ENCODE measurements around the gene NDST3.
A peak's percentile ranks its signal among the peaks of the same experiment; 100 is the strongest.

The NDST3 gene

DNA sequence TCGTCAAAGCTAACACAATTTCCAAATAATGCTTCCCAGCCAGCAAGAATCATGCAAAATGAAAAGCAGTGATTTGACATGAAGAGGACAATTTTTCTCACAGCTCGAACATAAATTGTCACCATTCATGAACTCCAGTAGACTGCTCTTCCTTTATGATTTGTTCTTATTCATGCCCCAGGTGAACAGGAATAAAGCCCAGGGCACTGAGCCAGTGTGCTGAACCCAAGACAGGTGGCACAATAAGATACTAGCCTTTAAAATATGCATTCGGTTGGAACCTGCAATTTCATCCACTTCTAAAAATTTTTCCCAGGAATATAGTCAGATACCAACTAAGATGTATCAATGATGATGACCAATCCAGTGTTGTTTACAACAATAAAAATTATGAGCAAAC is 178.8 kb downstream of the NDST3 start:
- no peak for DNase-seq (ENCODE audit: low spot score)
- no peak for TF ChIP-seq CTCF (IDR thresholded peaks at IDR 0.05; ENCODE audit: extremely low read depth, missing control alignments)

DNA sequence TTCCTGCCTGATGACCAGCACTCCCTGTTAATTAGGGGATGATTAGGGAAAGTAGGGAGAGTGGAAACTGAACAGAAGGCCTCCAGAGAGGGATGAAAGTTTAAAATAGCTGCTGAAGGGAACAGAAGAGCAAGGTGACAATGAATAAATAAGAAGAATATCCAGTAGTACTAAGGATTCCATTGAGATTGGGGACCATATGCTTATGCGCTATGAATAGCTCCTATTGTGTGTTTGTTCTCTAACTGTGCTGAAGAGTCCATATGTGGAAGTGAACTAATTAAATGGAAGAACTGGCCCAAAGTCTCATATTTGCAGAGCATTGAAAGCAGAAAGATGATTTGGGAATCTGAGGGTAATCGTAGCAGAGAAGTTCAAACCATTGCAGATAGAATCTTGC is 181.5 kb downstream of the NDST3 start:
- no peak for DNase-seq (ENCODE audit: low spot score)
- no peak for TF ChIP-seq CTCF (IDR thresholded peaks at IDR 0.05; ENCODE audit: extremely low read depth, missing control alignments)

- DNase-seq (ENCODE audit: low spot score) = no peak
- TF ChIP-seq CTCF (IDR thresholded peaks at IDR 0.05; ENCODE audit: extremely low read depth, missing control alignments) = no peak
These were observed 187.0 kb downstream of the NDST3 start for GRCh38 chr4:118221227-118221800.

- peak; percentile 21 for TF ChIP-seq CTCF (IDR thresholded peaks at IDR 0.05; ENCODE audit: extremely low read depth, missing control alignments)
- peak; percentile 15 for DNase-seq (ENCODE audit: low spot score)
These were observed 190.1 kb downstream of the NDST3 start for GRCh38 chr4:118224243-118224829.

DNA sequence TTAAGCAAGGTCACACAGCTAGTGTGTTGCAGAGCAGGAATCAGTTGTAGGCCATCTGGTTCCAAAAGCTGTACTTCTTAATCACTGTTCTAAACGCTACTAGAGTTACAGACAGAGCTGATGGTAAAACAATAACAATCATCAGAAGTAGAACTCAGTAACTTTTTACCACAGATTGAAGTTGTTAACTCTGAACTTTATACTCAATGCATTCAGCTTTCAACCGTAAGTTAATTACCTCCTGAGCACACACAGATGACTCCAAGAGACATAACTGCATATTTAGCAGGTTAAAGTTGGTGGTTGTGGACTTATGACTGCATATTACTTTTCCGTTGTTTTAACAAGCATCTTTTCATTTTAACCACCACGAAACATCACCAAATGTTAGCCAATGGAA is 191.2 kb downstream of the NDST3 start:
- no peak for TF ChIP-seq CTCF (IDR thresholded peaks at IDR 0.05; ENCODE audit: extremely low read depth, missing control alignments)
- no peak for DNase-seq (ENCODE audit: low spot score)

DNA sequence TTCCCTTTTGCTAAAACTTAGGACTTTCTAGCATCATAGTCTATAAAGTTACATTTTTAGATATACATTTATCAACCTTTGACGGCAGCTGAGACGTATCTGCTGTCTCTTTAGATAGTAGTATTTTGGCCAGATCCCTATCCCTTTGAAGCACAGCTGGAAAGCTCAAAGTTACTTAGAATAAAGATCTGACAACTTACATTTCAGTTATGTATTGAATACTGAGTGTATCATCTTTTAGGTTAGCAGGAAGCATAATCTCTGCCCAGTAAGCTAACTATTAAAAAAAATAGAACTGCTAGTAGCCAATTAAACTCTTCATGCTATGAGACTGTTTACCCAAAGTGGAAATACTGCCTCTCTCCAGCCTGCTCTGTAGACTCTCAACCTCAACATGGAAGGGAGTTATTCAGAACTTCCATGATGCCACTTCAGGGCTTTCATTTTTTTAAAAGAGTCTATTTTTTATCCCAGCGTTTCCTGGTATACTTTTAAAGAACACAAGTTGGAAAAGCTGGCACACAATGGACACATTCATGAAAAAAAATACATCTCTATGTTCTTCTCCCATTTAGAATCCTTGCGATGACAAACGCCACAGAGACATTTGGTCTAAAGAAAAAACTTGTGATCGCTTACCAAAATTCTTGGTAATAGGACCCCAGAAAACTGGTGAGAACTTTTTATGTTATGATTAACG is 192.2 kb downstream of the NDST3 start:
- DNase-seq (ENCODE audit: low spot score) = no peak
- no peak for TF ChIP-seq CTCF (IDR thresholded peaks at IDR 0.05; ENCODE audit: extremely low read depth, missing control alignments)

DNA sequence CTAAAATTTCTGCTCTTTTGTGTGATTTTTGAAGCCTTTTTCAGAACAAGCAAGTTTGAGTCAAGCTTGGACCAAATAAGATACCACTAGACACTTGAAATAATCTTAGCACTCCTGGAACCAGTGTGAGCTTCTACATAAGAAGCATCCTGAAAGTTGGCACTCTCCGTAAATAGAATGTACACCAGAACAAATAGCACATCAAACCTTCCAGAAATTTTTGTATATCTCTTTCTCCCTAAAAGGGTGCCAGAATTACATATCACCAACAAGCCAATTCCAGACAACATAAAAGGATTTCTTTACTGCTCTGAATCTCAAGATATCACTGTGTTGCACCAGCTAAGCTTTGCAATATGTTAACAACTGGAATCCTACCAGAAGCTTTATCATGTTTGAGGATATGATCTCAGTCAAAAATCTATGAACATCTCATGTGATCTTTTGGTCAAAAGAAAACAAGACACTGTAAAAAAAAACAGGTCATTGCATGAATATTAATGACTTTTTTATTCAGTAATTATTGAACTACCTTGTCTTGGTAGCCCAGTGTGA is 201.4 kb downstream of the NDST3 start:
- no peak for TF ChIP-seq CTCF (IDR thresholded peaks at IDR 0.05; ENCODE audit: extremely low read depth, missing control alignments)
- DNase-seq (ENCODE audit: low spot score) = no peak
